Sigmoid colon (tissue), 7 donors: Measurements from ENCODE around the gene OR1N1. TPM values are rescaled to one million over a fixed set of nuclear protein-coding genes. Genes with fewer than 3 reads are reported as not detected.

Source experiments
- DNase-seq: peaks from one replicate; pipeline ENCODE4 v3.0.0-alpha.2; 2019
- H3K27ac ChIP-seq, 4 donors: fragments of 200-600 bp; sonication (generic); one replicate each; pipeline ENCODE4 v1.5.1; 2016 to 2019; ENCODE audit warnings: mild to moderate bottlenecking in 1 of 4
- H3K27me3 ChIP-seq, 3 donors: fragments of 200-600 bp; sonication (generic); one replicate each; pipeline ENCODE4 v1.5.1; 2019; ENCODE audit warnings: mild to moderate bottlenecking in 1 of 3
- H3K36me3 ChIP-seq, 4 donors: fragments of 200-600 bp; sonication (generic); one replicate each; pipeline ENCODE4 v1.5.1; 2016 to 2019
- H3K4me1 ChIP-seq, 4 donors: fragments of 200-600 bp; sonication (generic); one replicate each; pipeline ENCODE4 v1.5.1; 2017 to 2019
- H3K4me3 ChIP-seq, 4 donors: fragments of 200-600 bp; sonication (generic); one replicate each; pipeline ENCODE4 v1.5.1; 2017 to 2019; ENCODE audit warnings: mild to moderate bottlenecking in 2 of 4, moderate library complexity in 1 of 4
- H3K9me3 ChIP-seq, 4 donors: fragments of 200-600 bp in 3 of 4; sonication (generic) in 3 of 4; one replicate each; pipeline versions ENCODE4 v1.5.1 to v1.6.1; 2013 to 2019
- EP300 ChIP-seq, 4 donors: sonication (generic); formaldehyde crosslinking; IDR thresholded peaks; one replicate each; pipeline ENCODE4 v1.6.1; 2017; ENCODE audit warnings: antibody characterized with exemption in 4 of 4
- POLR2A ChIP-seq, 2 donors: fragments of 450-650 bp; IDR thresholded peaks; one replicate each; pipeline ENCODE4 v1.6.1; 2016; ENCODE audit warnings: antibody characterized with exemption in 2 of 2, mild to moderate bottlenecking in 2 of 2, moderate library complexity in 2 of 2
- POLR2AphosphoS5 ChIP-seq, 4 donors: sonication (generic); formaldehyde crosslinking; IDR thresholded peaks; one replicate each; pipeline ENCODE4 v1.6.1; 2017; ENCODE audit warnings: antibody characterized with exemption in 4 of 4
- WGBS, 2 donors: extraction: QIAGEN DNeasy Blood & Tissue Kit; methylation state at CpG; one replicate each; pipeline ENCODE4 v1.1.7; 2013; 5-methylcytosine and 5-hydroxymethylcytosine counted together
- intact Hi-C: fragments of 100-400 bp; cut with DNase I; formaldehyde crosslinking; loops from one replicate; pipeline ENCODE4 v1.15.1; 2023
- polyA plus RNA-seq, 3 donors: library from polyadenylated mRNA; stranded (reverse); fragments of 200-250 nt; gene quantifications; one replicate each; pipeline ENCODE4 v1.2.3, GENCODE V29; 2013
- total RNA-seq, 4 donors: library from RNA; depleted of rRNA; stranded (reverse); fragments of >200 nt; gene quantifications; one replicate each; pipeline ENCODE4 v1.1.0, GENCODE V29; 2016
- TF ChIP-seq, protein P1 (sequence below), 4 experiments: fragments of 450-650 bp in 3 of 4; fragments of 200-600 bp in 1 of 4; IDR thresholded peaks; one replicate each; pipeline ENCODE4 v1.5.1; 2016 to 2019; ENCODE audit warnings: antibody characterized with exemption in 4 of 4, mild to moderate bottlenecking in 3 of 4, moderate library complexity in 2 of 4
- donor health status: healthy with polysubstance abuse.
- donor health status: Bipolar disorder and iron deficiency.
- donor health status: healthy.

Gene OR1N1
- total and polyA plus RNA-seq, 7 donors, result not detected

GRCh38 chr9:122518226-122518625 is 8.9 kb downstream of the OR1N1 start:
- H3K27ac ChIP-seq, result no peak overlapping the region
- WGBS, 2 donors, result 56 to 68% methylated on average over 2 of the region's 2 CpGs
- TF ChIP-seq, protein P1, sequence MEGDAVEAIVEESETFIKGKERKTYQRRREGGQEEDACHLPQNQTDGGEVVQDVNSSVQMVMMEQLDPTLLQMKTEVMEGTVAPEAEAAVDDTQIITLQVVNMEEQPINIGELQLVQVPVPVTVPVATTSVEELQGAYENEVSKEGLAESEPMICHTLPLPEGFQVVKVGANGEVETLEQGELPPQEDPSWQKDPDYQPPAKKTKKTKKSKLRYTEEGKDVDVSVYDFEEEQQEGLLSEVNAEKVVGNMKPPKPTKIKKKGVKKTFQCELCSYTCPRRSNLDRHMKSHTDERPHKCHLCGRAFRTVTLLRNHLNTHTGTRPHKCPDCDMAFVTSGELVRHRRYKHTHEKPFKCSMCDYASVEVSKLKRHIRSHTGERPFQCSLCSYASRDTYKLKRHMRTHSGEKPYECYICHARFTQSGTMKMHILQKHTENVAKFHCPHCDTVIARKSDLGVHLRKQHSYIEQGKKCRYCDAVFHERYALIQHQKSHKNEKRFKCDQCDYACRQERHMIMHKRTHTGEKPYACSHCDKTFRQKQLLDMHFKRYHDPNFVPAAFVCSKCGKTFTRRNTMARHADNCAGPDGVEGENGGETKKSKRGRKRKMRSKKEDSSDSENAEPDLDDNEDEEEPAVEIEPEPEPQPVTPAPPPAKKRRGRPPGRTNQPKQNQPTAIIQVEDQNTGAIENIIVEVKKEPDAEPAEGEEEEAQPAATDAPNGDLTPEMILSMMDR (IDR thresholded peaks at IDR 0.05), result no peak

GRCh38 chr9:122510502-122510901 is 16.6 kb downstream of the OR1N1 start, which contains the start of gene OR1J2:
Gene OR1J2, plus strand, starts transcription at chr9:122510802. Its CDS starts 0 bp downstream, at chr9:122510802.
- no peaks in the 10 kb centered on the region for H3K27me3 ChIP-seq
- no peak within 1 kb of the TSS for H3K4me3 ChIP-seq
- WGBS, 2 donors, result 81 to 82% methylated on average over 6 of the region's 6 CpGs
- no peaks in the 10 kb centered on the region for H3K4me1 ChIP-seq
- intact Hi-C loops, result no loop called here
- H3K36me3 ChIP-seq, result no peaks in the 10 kb centered on the region
- no peak for DNase-seq
- TF ChIP-seq POLR2A (IDR thresholded peaks at IDR 0.05) (no peak), EP300 (IDR thresholded peaks at IDR 0.05) (no peak), POLR2AphosphoS5 (IDR thresholded peaks at IDR 0.05) (no peak)
- TF ChIP-seq, protein P1 (IDR thresholded peaks at IDR 0.05), result no peak
- no peaks in the 10 kb centered on the region for H3K9me3 ChIP-seq
- H3K27ac ChIP-seq, result no peak within 1 kb of the TSS

More at GRCh38 chr9:122518226-122518625, 8.9 kb downstream of the OR1N1 start:
- intact Hi-C loops, result no loop called here
- Histone ChIP-seq H3K4me3 (no peak overlapping the region), H3K4me1 (no peaks in the 10 kb centered on the region), H3K9me3 (no peaks in the 10 kb centered on the region), H3K36me3 (no peaks in the 10 kb centered on the region), H3K27me3 (no peaks in the 10 kb centered on the region)
- DNase-seq, result no peak

DNA sequence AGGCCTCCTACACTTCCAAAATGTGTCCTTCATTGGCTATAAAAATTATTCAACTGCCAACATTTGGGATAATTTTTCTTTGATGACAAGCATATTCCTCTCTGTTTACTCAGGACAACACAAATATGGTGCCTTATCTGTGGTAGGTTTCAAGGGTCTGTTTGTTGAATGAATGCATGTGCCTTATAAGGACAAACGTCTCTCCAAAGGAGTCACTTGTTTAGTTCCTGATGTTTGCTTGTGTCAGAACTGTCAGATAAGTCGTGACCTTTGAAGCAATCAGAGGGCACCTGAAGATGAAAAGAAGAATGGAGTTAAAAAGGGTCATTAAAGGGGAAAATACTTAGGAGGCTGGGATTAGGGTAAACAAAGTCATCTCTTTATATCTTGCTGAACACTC is 20.1 kb downstream of the OR1N1 start:
- Histone ChIP-seq H3K4me1 (no peaks in the 10 kb centered on the region), H3K36me3 (no peaks in the 10 kb centered on the region), H3K4me3 (no peak overlapping the region), H3K9me3 (no peaks in the 10 kb centered on the region), H3K27me3 (no peaks in the 10 kb centered on the region), H3K27ac (no peak overlapping the region)
- intact Hi-C loops, result no loop called here
- TF ChIP-seq POLR2A (IDR thresholded peaks at IDR 0.05), result no peak
- no peak for TF ChIP-seq POLR2AphosphoS5 (IDR thresholded peaks at IDR 0.05)
- no peak for TF ChIP-seq EP300 (IDR thresholded peaks at IDR 0.05)
- TF ChIP-seq, protein P1 (IDR thresholded peaks at IDR 0.05), result no peak
- no peak for DNase-seq
- WGBS, 2 donors, result 10 to 48% methylated on average over 2 of the region's 2 CpGs

GRCh38 chr9:122498883-122499288 is 28.2 kb downstream of the OR1N1 start:
- no peaks in the 10 kb centered on the region for H3K4me1 ChIP-seq
- DNase-seq, result no peak
- TF ChIP-seq EP300 (IDR thresholded peaks at IDR 0.05) (no peak), POLR2A (IDR thresholded peaks at IDR 0.05) (no peak), POLR2AphosphoS5 (IDR thresholded peaks at IDR 0.05) (no peak)
- TF ChIP-seq, protein P1 (IDR thresholded peaks at IDR 0.05), result peak in 1 of 4 experiments; percentile 43
- H3K9me3 ChIP-seq, result peaks cover 0 to 2% (median 0%) of the 10 kb centered on the region in 4 donors
- no peaks in the 10 kb centered on the region for H3K27me3 ChIP-seq
- H3K4me3 ChIP-seq, result no peak overlapping the region
- intact Hi-C loops, result no loop called here
- no peak overlapping the region for H3K27ac ChIP-seq
- no peaks in the 10 kb centered on the region for H3K36me3 ChIP-seq
- WGBS, 2 donors, result 55 to 58% methylated on average over 2 of the region's 2 CpGs

- WGBS, 2 donors, result 77 to 89% methylated on average over 5 of the region's 5 CpGs
Observed at GRCh38 chr9:122479062-122479461, 48.0 kb downstream of the OR1N1 start.

More at GRCh38 chr9:122479062-122479461, 48.0 kb downstream of the OR1N1 start:
- TF ChIP-seq EP300 (IDR thresholded peaks at IDR 0.05), result no peak
- TF ChIP-seq, protein P1 (IDR thresholded peaks at IDR 0.05), result no peak
- no peak for TF ChIP-seq POLR2A (IDR thresholded peaks at IDR 0.05)
- TF ChIP-seq POLR2AphosphoS5 (IDR thresholded peaks at IDR 0.05), result no peak
- no peaks in the 10 kb centered on the region for H3K36me3 ChIP-seq
- no peaks in the 10 kb centered on the region for H3K9me3 ChIP-seq
- no peak for DNase-seq
- intact Hi-C loops, result no loop called here
- no peak overlapping the region for H3K4me3 ChIP-seq
- H3K4me1 ChIP-seq, result no peaks in the 10 kb centered on the region
- no peaks in the 10 kb centered on the region for H3K27me3 ChIP-seq
- no peak overlapping the region for H3K27ac ChIP-seq
